ENCODE results near the gene DUS4L. TPM values are rescaled to one million over a fixed set of nuclear protein-coding genes. Genes with fewer than 3 reads are reported as not detected.

Gene DUS4L
- total RNA-seq, 2 experiments from 2014 or later: 14.9 to 23.0 TPM

GRCh38 chr7:107614425-107614824 is 50.7 kb downstream of the DUS4L start:
- no peak overlapping the region for H3K27ac ChIP-seq (ENCODE audit: low read depth, low read length, poor library complexity, severe bottlenecking)
- H3K4me3 ChIP-seq (ENCODE audit: low read depth, low read length, poor library complexity, severe bottlenecking): no peak overlapping the region
- H4K20me1 ChIP-seq (ENCODE audit: insufficient read depth, low read length): no peaks in the 10 kb centered on the region
- H3K79me2 ChIP-seq (ENCODE audit: insufficient read depth, low read depth, low read length): no peaks in the 10 kb centered on the region
- DNase-seq (ENCODE audit: low spot score): no peak
- no TSS peak for BruUV-seq (replicated peaks)
- no peaks in the 10 kb centered on the region for H3K9me2 ChIP-seq (ENCODE audit: insufficient read depth, low read length)
- POLR2A ChIA-PET: no interaction called here
- H2AFZ ChIP-seq (ENCODE audit: low read length): no peak overlapping the region
- no peaks in the 10 kb centered on the region for H3K9me3 ChIP-seq (ENCODE audit: low read length)
- TF ChIP-seq CTCF (conservative IDR thresholded peaks at IDR 0.05; ENCODE audit: low read length): no peak
- no peak for TF ChIP-seq EZH2phosphoT487 (IDR thresholded peaks at IDR 0.05; ENCODE audit: borderline replicate concordance, low read depth, low read length)
- peaks cover 5% of the 10 kb centered on the region for H3K36me3 ChIP-seq (ENCODE audit: insufficient read depth, low read length)
- CTCF ChIA-PET (ENCODE audit: unreplicated experiment): no interaction called here
- intact Hi-C loops (cut with micrococcal nuclease; ENCODE audit: unreplicated experiment): no loop called here
- H3K4me1 ChIP-seq (ENCODE audit: insufficient read depth, low read length, poor library complexity, severe bottlenecking): no peaks in the 10 kb centered on the region
- H3K4me2 ChIP-seq (ENCODE audit: low read length): no peak overlapping the region

- ChIA-PET CTCF (ENCODE audit: unreplicated experiment) (no interaction called here), POLR2A (no interaction called here)
- H2AFZ ChIP-seq (ENCODE audit: low read length): no peak overlapping the region
- H4K20me1 ChIP-seq (ENCODE audit: insufficient read depth, low read length): no peaks in the 10 kb centered on the region
- intact Hi-C loops (cut with micrococcal nuclease; ENCODE audit: unreplicated experiment): no loop called here
- H3K4me1 ChIP-seq (ENCODE audit: insufficient read depth, low read length, poor library complexity, severe bottlenecking): no peaks in the 10 kb centered on the region
- H3K27ac ChIP-seq (ENCODE audit: low read depth, low read length, poor library complexity, severe bottlenecking): no peak overlapping the region
- H3K79me2 ChIP-seq (ENCODE audit: insufficient read depth, low read depth, low read length): no peaks in the 10 kb centered on the region
- no peak for DNase-seq (ENCODE audit: low spot score)
- BruUV-seq (replicated peaks): no TSS peak
- TF ChIP-seq EZH2phosphoT487 (IDR thresholded peaks at IDR 0.05; ENCODE audit: borderline replicate concordance, low read depth, low read length): no peak
- H3K9me2 ChIP-seq (ENCODE audit: insufficient read depth, low read length): no peaks in the 10 kb centered on the region
- H3K4me3 ChIP-seq (ENCODE audit: low read depth, low read length, poor library complexity, severe bottlenecking): no peak overlapping the region
- peaks cover 5% of the 10 kb centered on the region for H3K36me3 ChIP-seq (ENCODE audit: insufficient read depth, low read length)
- H3K4me2 ChIP-seq (ENCODE audit: low read length): no peak overlapping the region
- no peaks in the 10 kb centered on the region for H3K9me3 ChIP-seq (ENCODE audit: low read length)
These were observed 52.3 kb downstream of the DUS4L start for GRCh38 chr7:107615910-107616680.

GRCh38 chr7:107622429-107622828 is 58.7 kb downstream of the DUS4L start:
- Histone ChIP-seq H3K79me2 (ENCODE audit: insufficient read depth, low read depth, low read length) (no peaks in the 10 kb centered on the region), H3K4me3 (ENCODE audit: low read depth, low read length, poor library complexity, severe bottlenecking) (no peak overlapping the region), H3K36me3 (ENCODE audit: insufficient read depth, low read length) (no peaks in the 10 kb centered on the region), H3K4me1 (ENCODE audit: insufficient read depth, low read length, poor library complexity, severe bottlenecking) (no peaks in the 10 kb centered on the region), H3K4me2 (ENCODE audit: low read length) (no peak overlapping the region), H3K9me3 (ENCODE audit: low read length) (no peaks in the 10 kb centered on the region), H3K9me2 (ENCODE audit: insufficient read depth, low read length) (no peaks in the 10 kb centered on the region), H4K20me1 (ENCODE audit: insufficient read depth, low read length) (no peaks in the 10 kb centered on the region), H3K27ac (ENCODE audit: low read depth, low read length, poor library complexity, severe bottlenecking) (no peak overlapping the region), H2AFZ (ENCODE audit: low read length) (no peak overlapping the region)
- BruUV-seq (replicated peaks): no TSS peak
- POLR2A ChIA-PET: interaction anchor here (0.8 kb wide), 1 partner anchor 18 kb away, joined by 3 read pairs; no protein-coding TSS in a partner anchor
- TF ChIP-seq EZH2phosphoT487 (IDR thresholded peaks at IDR 0.05; ENCODE audit: borderline replicate concordance, low read depth, low read length): no peak
- no peak for TF ChIP-seq CTCF (conservative IDR thresholded peaks at IDR 0.05; ENCODE audit: low read length)
- CTCF ChIA-PET (ENCODE audit: unreplicated experiment): no interaction called here
- no peak for DNase-seq (ENCODE audit: low spot score)
- intact Hi-C loops (cut with micrococcal nuclease; ENCODE audit: unreplicated experiment): no loop called here
